Brain microvascular endothelial cell (primary cell): ENCODE measurements around the gene CCDC33.

Source experiments
- DNase-seq: peaks from one replicate; pipeline ENCODE4 v3.0.0-alpha.2; 2020
- H3K27ac ChIP-seq: fragments of 250-450 bp; sonication (Bioruptor Pico); 2 replicates; pipeline ENCODE4 v1.5.1; 2020; ENCODE audit warnings: mild to moderate bottlenecking, moderate library complexity
- H3K27me3 ChIP-seq: fragments of 250-450 bp; sonication (Bioruptor Pico); replicated peaks from 2 replicates; pipeline ENCODE4 v1.5.1; 2020; ENCODE audit warnings: mild to moderate bottlenecking
- H3K36me3 ChIP-seq: fragments of 250-450 bp; sonication (Bioruptor Pico); replicated peaks from 2 replicates; pipeline ENCODE4 v1.5.1; 2020; ENCODE audit warnings: mild to moderate bottlenecking
- H3K4me3 ChIP-seq: 2 replicates; pipeline ENCODE4 v1.5.1; 2011; ENCODE audit warnings: low read depth, mild to moderate bottlenecking, control low read depth, low read length, moderate library complexity
- CTCF ChIP-seq: IDR thresholded peaks from 2 replicates; pipeline ENCODE4 v1.5.1; 2011; ENCODE audit warnings: low read depth, mild to moderate bottlenecking, moderate library complexity, low read length, control low read depth, inconsistent platforms; ENCODE audit errors: missing control alignments
- in situ Hi-C: cut with HindIII; loops from 2 replicates; pipeline ENCODE4 v1.10.0; 2017; ENCODE audit warnings: low sequenced_read_pairs, low pct_ligation_motif_present

Gene CCDC33

GRCh38 chr15:74206801-74207281, 29.3 kb upstream of the CCDC33 start:
- no peak for DNase-seq
- in situ Hi-C loops, result no loop called here
- H3K4me3 ChIP-seq, result no peak overlapping the region
- no peak for TF ChIP-seq CTCF
- H3K36me3 ChIP-seq, result no peaks in the 10 kb centered on the region
- no peaks in the 10 kb centered on the region for H3K27me3 ChIP-seq
- no peak overlapping the region for H3K27ac ChIP-seq

DNA sequence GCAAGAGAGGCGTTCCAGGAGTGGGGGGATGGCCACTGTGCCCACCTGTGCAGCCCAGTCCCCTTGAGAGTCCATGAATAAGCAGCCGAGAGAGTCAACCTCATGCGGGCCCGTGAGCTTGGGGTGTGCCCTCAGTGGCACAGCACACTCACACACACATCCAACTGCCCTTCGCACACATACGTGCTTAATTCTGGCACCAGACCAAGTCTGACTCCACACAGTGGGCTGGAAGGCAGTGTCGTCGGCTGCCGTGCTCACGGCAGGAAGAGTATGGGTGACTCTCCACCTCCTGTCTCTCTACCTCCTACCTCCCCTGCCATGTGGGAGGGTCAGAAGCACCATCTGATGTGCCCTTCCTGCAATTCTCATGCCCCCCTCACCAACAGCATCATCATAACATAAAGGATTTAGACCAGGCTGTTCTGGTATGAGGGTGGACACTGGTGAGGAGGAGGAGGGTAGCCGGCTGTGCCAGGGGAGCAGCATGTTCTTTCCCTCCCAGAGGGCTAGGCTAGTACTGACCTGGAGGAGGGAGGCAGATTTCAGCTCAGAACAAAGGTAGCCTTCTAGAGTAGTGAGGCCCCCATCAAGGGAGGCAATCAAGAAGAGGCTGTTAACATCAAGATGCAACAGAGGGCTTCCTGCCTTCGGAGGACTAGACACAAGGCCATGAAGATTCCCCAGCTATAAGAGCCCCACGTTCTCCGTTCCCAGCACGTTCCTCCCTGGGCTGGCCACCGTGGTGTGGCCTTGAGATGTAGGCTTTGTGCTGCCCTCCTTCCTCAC, 28.3 kb upstream of the CCDC33 start:
- H3K27ac ChIP-seq, result no peak overlapping the region
- in situ Hi-C loops, result no loop called here
- no peak for DNase-seq
- TF ChIP-seq CTCF, result no peak
- no peak overlapping the region for H3K4me3 ChIP-seq
- no peaks in the 10 kb centered on the region for H3K36me3 ChIP-seq
- no peaks in the 10 kb centered on the region for H3K27me3 ChIP-seq

DNA sequence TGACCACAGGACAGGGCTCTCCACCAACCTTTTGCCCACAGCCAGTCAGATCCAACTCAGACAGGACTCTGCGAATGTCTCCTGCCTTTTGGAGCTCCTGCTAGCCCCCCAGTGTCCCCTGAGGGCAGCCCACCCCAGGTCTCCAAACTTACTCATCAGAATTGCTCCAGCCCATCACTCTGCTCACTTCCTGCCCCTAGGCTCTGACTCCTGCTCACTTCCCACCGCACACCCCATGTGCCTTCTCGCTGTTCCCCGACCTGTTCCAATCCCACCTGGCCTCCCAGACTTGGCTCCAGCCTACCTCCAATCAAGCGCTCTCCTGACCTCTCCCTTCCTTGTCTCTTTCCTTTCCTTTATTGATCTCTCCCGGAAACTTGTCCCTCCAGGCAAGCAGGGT, 27.6 kb upstream of the CCDC33 start:
- no peaks in the 10 kb centered on the region for H3K27me3 ChIP-seq
- DNase-seq, result no peak
- no peak for TF ChIP-seq CTCF
- in situ Hi-C loops, result no loop called here
- no peak overlapping the region for H3K27ac ChIP-seq
- no peak overlapping the region for H3K4me3 ChIP-seq
- H3K36me3 ChIP-seq, result no peaks in the 10 kb centered on the region

DNA sequence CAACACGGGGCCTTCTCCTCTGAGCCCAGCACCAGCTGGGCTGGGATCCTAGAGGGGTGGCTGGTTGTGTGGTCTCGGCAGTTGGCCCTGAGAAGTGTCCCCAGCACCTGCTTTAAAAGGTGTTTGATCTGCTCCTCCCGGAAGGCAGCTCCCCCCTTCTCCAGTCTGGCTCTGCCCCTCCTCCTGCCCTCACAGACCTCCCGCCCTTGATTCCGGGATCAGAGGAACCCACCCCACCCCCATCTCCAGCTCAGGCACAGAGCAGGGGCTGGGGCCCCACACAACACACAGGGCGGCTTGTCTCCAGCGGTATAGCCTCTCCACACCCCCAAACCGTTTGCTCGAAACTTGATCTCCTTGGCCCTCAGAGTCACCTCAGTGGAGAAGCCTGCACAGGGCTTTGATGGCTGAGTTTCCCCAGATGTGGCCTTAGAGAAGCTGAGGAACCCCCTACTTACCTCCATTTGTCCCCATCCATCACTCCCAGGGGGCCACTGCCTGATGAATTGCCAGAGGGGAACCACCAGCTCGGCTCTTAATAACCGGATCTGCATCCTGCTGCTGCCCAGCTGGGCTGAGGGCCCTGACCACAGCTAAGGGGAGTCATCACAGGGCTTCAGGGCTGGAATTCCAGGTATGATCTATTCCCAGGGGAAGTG, 27.1 kb upstream of the CCDC33 start:
- no peak for DNase-seq

DNA sequence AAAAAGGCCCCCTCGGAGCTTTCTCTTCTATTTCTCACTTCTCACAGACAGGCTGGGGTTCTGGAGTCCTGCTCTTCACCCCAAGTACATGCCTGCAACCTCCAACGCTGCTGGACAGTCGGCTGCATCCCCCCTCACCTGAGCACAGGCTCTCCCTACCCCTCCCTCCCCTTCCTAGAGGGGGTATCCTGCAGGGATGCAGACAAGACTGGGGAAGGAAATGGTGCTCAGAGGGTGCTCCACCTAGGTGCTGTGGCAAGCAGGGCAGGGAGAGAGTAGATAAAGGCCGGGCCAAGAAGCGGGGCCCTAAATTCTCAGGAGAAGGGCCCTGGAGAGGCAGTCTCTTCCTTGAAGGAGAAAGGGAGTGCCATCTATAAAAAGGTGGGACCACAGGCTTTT, 26.6 kb upstream of the CCDC33 start:
- in situ Hi-C loops, result no loop called here

More for the DNA sequence above, 27.1 kb upstream of the CCDC33 start:
- Histone ChIP-seq H3K27me3 (no peaks in the 10 kb centered on the region), H3K36me3 (no peaks in the 10 kb centered on the region), H3K4me3 (no peak overlapping the region), H3K27ac (no peak overlapping the region)
- TF ChIP-seq CTCF, result no peak
- in situ Hi-C loops, result no loop called here

More for the DNA sequence above, 26.6 kb upstream of the CCDC33 start:
- no peak for DNase-seq
- TF ChIP-seq CTCF, result no peak
- Histone ChIP-seq H3K27me3 (no peaks in the 10 kb centered on the region), H3K27ac (peak overlapping the region; percentile 2), H3K4me3 (no peak overlapping the region), H3K36me3 (no peaks in the 10 kb centered on the region)
